Left ventricle myocardium inferior (tissue), 1 donor: ENCODE measurements around the gene AMBRA1. TPM values are rescaled to one million over a fixed set of nuclear protein-coding genes. Genes with fewer than 3 reads are reported as not detected.
A peak's percentile ranks its signal among the peaks of the same experiment; 100 is the strongest.

Experiments
- DNase-seq: peaks from one replicate; pipeline ENCODE4 v3.0.0-alpha.2; 2020
- H3K27ac ChIP-seq: fragments of 200-600 bp; replicated peaks from 2 replicates; pipeline ENCODE4 v1.8.0; 2021
- H3K27me3 ChIP-seq: fragments of 200-600 bp; 2 replicates; pipeline ENCODE4 v1.8.0; 2021; ENCODE audit warnings: low read depth
- H3K36me3 ChIP-seq: fragments of 200-600 bp; 2 replicates; pipeline ENCODE4 v1.8.0; 2021
- H3K4me1 ChIP-seq: fragments of 200-600 bp; 2 replicates; pipeline ENCODE4 v1.8.0; 2021
- H3K4me3 ChIP-seq: fragments of 200-600 bp; 2 replicates; pipeline ENCODE4 v1.8.0; 2021; ENCODE audit warnings: mild to moderate bottlenecking, moderate library complexity
- H3K9me3 ChIP-seq: fragments of 200-600 bp; replicated peaks from 2 replicates; pipeline ENCODE4 v1.8.0; 2021
- intact Hi-C: fragments of 100-400 bp; cut with micrococcal nuclease; formaldehyde crosslinking; loops from one replicate; pipeline ENCODE4 v1.11.0; 2022
- total RNA-seq: library from RNA; stranded (reverse); fragmentation: NEBNext Ultra II Directional; extraction: Animal tissue kit (Norgen Biotek cat#: 25700); gene quantifications from one replicate; pipeline ENCODE4 v1.2.1, GENCODE V29; 2021
- TF ChIP-seq, protein P1 (sequence below): fragments of 200-600 bp; IDR thresholded peaks from 2 replicates; pipeline ENCODE4 v1.8.0; 2021; ENCODE audit warnings: antibody characterized with exemption, mild to moderate bottlenecking, borderline replicate concordance
- donor health status: DM: no; HTN: yes; CAD: no; lungs with severe emphysema.

Gene AMBRA1
- total RNA-seq, 1 donor from 2014 or later = 14.2 TPM

- Histone ChIP-seq H3K27ac (peak overlapping the region; percentile 6), H3K9me3 (no peaks in the 10 kb centered on the region), H3K4me1 (peaks cover 39% of the 10 kb centered on the region), H3K36me3 (peaks cover 3% of the 10 kb centered on the region), H3K27me3 (no peaks in the 10 kb centered on the region), H3K4me3 (no peak overlapping the region)
- TF ChIP-seq, protein P1, sequence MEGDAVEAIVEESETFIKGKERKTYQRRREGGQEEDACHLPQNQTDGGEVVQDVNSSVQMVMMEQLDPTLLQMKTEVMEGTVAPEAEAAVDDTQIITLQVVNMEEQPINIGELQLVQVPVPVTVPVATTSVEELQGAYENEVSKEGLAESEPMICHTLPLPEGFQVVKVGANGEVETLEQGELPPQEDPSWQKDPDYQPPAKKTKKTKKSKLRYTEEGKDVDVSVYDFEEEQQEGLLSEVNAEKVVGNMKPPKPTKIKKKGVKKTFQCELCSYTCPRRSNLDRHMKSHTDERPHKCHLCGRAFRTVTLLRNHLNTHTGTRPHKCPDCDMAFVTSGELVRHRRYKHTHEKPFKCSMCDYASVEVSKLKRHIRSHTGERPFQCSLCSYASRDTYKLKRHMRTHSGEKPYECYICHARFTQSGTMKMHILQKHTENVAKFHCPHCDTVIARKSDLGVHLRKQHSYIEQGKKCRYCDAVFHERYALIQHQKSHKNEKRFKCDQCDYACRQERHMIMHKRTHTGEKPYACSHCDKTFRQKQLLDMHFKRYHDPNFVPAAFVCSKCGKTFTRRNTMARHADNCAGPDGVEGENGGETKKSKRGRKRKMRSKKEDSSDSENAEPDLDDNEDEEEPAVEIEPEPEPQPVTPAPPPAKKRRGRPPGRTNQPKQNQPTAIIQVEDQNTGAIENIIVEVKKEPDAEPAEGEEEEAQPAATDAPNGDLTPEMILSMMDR = no peak
- DNase-seq = no peak
- intact Hi-C loops = no loop called here
Measured at GRCh38 chr11:46611526-46612304, 17.9 kb upstream of the AMBRA1 start.

DNA sequence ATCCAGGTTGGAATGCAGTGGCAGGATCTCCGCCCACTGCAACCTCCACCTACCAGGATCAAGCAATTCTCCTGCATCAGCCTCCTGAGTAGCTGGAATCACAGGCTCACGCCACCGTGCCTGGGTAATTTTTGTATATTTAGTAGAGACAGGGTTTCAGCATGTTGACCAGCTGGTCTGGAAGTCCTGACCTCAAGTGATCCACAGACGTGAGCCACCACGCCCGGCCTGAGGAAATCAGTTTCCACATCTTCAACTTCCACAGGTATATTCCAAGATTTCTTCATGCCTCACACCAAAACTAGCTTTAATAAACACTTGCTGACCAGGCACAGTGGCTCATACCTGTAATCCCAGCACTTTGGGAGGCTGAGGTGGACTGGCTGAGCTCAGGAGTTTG is 15.6 kb upstream of the AMBRA1 start:
- H3K27me3 ChIP-seq = no peaks in the 10 kb centered on the region
- DNase-seq = no peak
- intact Hi-C loops = no loop called here
- no peaks in the 10 kb centered on the region for H3K9me3 ChIP-seq
- TF ChIP-seq, protein P1 = no peak
- no peak overlapping the region for H3K27ac ChIP-seq
- no peak overlapping the region for H3K4me3 ChIP-seq
- H3K36me3 ChIP-seq = peaks cover 3% of the 10 kb centered on the region
- peaks cover 16% of the 10 kb centered on the region for H3K4me1 ChIP-seq

- no peak overlapping the region for H3K4me3 ChIP-seq
- H3K36me3 ChIP-seq = peaks cover 12% of the 10 kb centered on the region
- H3K9me3 ChIP-seq = no peaks in the 10 kb centered on the region
- intact Hi-C loops = no loop called here
- peaks cover 15% of the 10 kb centered on the region for H3K4me1 ChIP-seq
- no peak for DNase-seq
- no peaks in the 10 kb centered on the region for H3K27me3 ChIP-seq
- TF ChIP-seq, protein P1 = no peak
- no peak overlapping the region for H3K27ac ChIP-seq
Measured at GRCh38 chr11:46607516-46607915, 13.7 kb upstream of the AMBRA1 start.

GRCh38 chr11:46604796-46605195 is 11.0 kb upstream of the AMBRA1 start:
- Histone ChIP-seq H3K4me1 (peaks cover 16% of the 10 kb centered on the region), H3K4me3 (no peak overlapping the region), H3K27ac (no peak overlapping the region), H3K9me3 (no peaks in the 10 kb centered on the region), H3K36me3 (peaks cover 12% of the 10 kb centered on the region), H3K27me3 (no peaks in the 10 kb centered on the region)
- intact Hi-C loops = no loop called here
- TF ChIP-seq, protein P1 = no peak
- no peak for DNase-seq

DNA sequence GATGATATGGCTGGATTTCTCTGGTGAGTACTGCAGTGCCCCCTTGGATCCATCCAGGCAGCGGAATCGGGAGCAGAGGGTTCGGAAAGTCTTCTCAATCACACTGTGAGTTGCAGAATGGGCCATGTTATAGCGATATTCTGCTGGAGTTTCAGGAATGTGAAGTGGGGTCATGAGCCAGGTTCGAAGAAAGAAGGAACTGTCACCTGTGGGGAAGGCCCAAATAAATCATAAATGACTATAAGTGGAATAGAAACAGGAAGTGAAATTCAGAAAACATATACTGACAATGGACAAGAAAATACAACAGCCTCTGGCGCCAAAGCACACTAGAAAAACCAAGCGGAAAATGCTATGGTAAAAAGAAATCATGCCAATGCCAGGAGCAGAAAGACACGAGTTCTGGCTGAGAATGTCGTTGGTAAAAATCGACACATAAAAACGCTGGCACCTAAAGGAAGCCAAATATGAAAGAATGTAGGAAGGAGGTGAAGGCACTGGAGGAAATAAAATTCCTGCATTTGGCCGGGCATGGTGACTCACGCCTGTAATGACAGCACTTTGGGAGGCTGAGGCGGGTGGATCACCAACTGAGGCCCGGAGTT is 10.0 kb upstream of the AMBRA1 start:
- H3K4me1 ChIP-seq = peaks cover 16% of the 10 kb centered on the region

More for the DNA sequence above, 10.0 kb upstream of the AMBRA1 start:
- Histone ChIP-seq H3K27me3 (no peaks in the 10 kb centered on the region), H3K27ac (no peak overlapping the region), H3K36me3 (peaks cover 10% of the 10 kb centered on the region), H3K4me3 (no peak overlapping the region), H3K9me3 (no peaks in the 10 kb centered on the region)
- DNase-seq = no peak
- intact Hi-C loops = no loop called here
- TF ChIP-seq, protein P1 = no peak
